Mucosa of descending colon (tissue), 3 donors: Measurements from ENCODE around the gene HSPA4L. TPM values are rescaled to one million over a fixed set of nuclear protein-coding genes. Genes with fewer than 3 reads are reported as not detected.

Experiments
- ATAC-seq: fragments of 200-7000 bp; cut with Tn5 transposase; one replicate; pipeline ENCODE4 v1.9.1; 2020; ENCODE audit warnings: mild to moderate bottlenecking, moderate library complexity
- DNase-seq, 3 donors: peaks; one replicate each; pipeline ENCODE4 v3.0.0-alpha.2; 2020
- H3K36me3 ChIP-seq: fragments of 200-600 bp; one replicate; pipeline ENCODE4 v1.8.0; 2021; ENCODE audit warnings: low read depth, mild to moderate bottlenecking
- H3K4me1 ChIP-seq: fragments of 200-600 bp; one replicate; pipeline ENCODE4 v1.8.0; 2021; ENCODE audit warnings: low read depth, mild to moderate bottlenecking
- H3K4me3 ChIP-seq: fragments of 200-600 bp; one replicate; pipeline ENCODE4 v1.8.0; 2021; ENCODE audit warnings: mild to moderate bottlenecking
- H3K9me3 ChIP-seq: fragments of 200-600 bp; one replicate; pipeline ENCODE4 v1.8.0; 2021; ENCODE audit warnings: mild to moderate bottlenecking
- intact Hi-C, 2 donors: fragments of 100-400 bp; cut with DNase I in 1 of 2; cut with micrococcal nuclease in 1 of 2; formaldehyde crosslinking; loops; one replicate each; pipeline versions ENCODE4 v1.11.0 to v1.11.1; 2022; cut with DNase I, micrococcal nuclease
- total RNA-seq, 3 donors: library from RNA; stranded (reverse); fragmentation: NEBNext Ultra II Directional in 2 of 3; extraction: Animal tissue kit (Norgen Biotek cat#: 25700) in 2 of 3; gene quantifications; one replicate each; pipeline versions ENCODE4 v1.2.1 to v1.2.4, GENCODE V29; 2021 to 2023
- TF ChIP-seq, protein P1 (sequence below): fragments of 200-600 bp; IDR thresholded peaks from one replicate; pipeline ENCODE4 v1.8.0; 2022; ENCODE audit warnings: antibody characterized with exemption, mild to moderate bottlenecking
- donor health status: DM: no; HTN: no; CAD: no; lungs with moderate emphysema.
- donor health status: DM: no; HTN: no; CAD: no.
- donor health status: DM: no; HTN: yes; CAD: no.

Gene HSPA4L
- total RNA-seq, 3 donors from 2014 or later: 2.2 to 10.2 (median 3.6) TPM

DNA sequence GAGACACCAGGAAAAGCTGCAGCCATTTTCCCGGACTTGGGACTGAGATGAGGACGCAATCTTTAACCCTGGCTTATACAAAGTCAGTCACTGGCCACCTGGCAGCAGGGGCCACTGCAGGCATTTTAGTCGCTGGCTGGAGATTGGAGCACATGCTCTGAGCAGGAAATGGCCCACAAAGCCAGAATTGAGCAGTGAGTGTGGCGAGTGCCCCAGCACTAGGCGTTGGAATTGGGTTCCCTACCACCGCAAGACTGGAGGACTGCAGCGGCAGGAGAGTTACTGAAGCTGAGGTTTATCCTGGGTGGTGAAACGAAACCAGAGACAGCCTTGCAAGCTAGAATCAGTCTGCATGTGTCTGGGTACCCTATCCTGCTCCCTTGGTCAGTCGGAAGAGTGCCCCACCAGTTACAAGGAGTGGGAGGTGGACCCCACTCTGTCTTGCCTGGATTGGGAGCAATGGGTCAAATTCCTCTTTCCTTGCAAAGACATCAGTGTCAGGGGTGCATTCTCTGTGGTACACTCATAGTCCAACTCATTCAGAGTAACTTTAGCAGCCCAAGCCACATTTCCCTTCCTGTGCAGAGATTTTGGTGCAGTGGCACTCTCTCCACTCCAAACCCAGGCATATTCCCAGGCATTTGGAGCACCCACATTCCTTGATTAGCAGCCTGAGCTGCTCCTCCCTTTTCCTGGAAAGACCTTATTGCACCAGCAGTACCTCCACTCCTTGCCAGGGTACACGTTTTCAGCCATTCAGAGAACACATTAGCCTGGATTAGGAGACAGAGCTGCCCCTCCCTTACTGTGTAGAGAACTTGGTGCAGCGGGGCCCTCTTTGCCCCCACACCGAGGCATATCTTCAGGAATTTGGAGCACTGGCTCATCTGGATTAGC is 61.8 kb downstream of the HSPA4L start:
- ATAC-seq (no peak), DNase-seq (no peak)
- intact Hi-C loops: no loop called here
- Histone ChIP-seq H3K9me3 (peaks cover 7% of the 10 kb centered on the region), H3K36me3 (no peaks in the 10 kb centered on the region), H3K4me3 (no peak overlapping the region), H3K4me1 (no peaks in the 10 kb centered on the region)
- TF ChIP-seq, protein P1, sequence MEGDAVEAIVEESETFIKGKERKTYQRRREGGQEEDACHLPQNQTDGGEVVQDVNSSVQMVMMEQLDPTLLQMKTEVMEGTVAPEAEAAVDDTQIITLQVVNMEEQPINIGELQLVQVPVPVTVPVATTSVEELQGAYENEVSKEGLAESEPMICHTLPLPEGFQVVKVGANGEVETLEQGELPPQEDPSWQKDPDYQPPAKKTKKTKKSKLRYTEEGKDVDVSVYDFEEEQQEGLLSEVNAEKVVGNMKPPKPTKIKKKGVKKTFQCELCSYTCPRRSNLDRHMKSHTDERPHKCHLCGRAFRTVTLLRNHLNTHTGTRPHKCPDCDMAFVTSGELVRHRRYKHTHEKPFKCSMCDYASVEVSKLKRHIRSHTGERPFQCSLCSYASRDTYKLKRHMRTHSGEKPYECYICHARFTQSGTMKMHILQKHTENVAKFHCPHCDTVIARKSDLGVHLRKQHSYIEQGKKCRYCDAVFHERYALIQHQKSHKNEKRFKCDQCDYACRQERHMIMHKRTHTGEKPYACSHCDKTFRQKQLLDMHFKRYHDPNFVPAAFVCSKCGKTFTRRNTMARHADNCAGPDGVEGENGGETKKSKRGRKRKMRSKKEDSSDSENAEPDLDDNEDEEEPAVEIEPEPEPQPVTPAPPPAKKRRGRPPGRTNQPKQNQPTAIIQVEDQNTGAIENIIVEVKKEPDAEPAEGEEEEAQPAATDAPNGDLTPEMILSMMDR: no peak

GRCh38 chr4:127844601-127845116 is 62.5 kb downstream of the HSPA4L start:
- DNase-seq (no peak), ATAC-seq (no peak)
- Histone ChIP-seq H3K4me3 (no peak overlapping the region), H3K9me3 (peaks cover 13% of the 10 kb centered on the region), H3K36me3 (no peaks in the 10 kb centered on the region), H3K4me1 (no peaks in the 10 kb centered on the region)
- TF ChIP-seq, protein P1: no peak
- intact Hi-C loops: no loop called here

GRCh38 chr4:127846061-127846460 is 63.9 kb downstream of the HSPA4L start:
- Histone ChIP-seq H3K4me3 (no peak overlapping the region), H3K4me1 (no peaks in the 10 kb centered on the region), H3K9me3 (peaks cover 27% of the 10 kb centered on the region), H3K36me3 (no peaks in the 10 kb centered on the region)
- DNase-seq: no peak
- no peak for ATAC-seq
- intact Hi-C loops: no loop called here
- TF ChIP-seq, protein P1: no peak

DNA sequence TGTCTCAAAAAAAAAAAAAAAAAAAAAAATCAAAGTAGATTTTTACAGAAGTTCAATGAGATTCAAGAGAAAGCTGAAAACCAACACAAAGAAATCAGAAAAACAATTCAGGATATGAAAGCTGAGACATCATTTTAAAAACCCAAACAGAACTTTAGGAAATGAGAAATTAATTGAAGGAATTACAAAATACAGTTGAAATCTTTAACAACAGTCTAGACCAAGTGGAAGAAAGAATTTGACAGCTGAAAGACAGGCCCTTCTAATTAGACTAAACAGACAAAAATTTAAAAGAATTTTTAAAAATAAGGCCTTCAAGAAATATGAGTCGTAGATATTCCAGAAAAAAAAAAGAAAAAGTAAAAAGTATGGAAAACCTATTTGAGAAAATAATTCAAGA is 64.6 kb downstream of the HSPA4L start:
- ATAC-seq (no peak), DNase-seq (no peak)
- Histone ChIP-seq H3K4me3 (no peak overlapping the region), H3K4me1 (no peaks in the 10 kb centered on the region), H3K36me3 (no peaks in the 10 kb centered on the region), H3K9me3 (peaks cover 29% of the 10 kb centered on the region)
- intact Hi-C loops: no loop called here
- TF ChIP-seq, protein P1: no peak

GRCh38 chr4:127849505-127850234 is 67.5 kb downstream of the HSPA4L start:
- no peak for DNase-seq
- Histone ChIP-seq H3K36me3 (no peaks in the 10 kb centered on the region), H3K4me3 (no peak overlapping the region), H3K4me1 (no peaks in the 10 kb centered on the region), H3K9me3 (peaks cover 38% of the 10 kb centered on the region)
- no peak for ATAC-seq
- TF ChIP-seq, protein P1: no peak
- intact Hi-C loops: no loop called here
